Esophagus muscularis mucosa (tissue), 4 donors: ENCODE data around the gene BICDL1. TPM values are rescaled to one million over a fixed set of nuclear protein-coding genes. Genes with fewer than 3 reads are reported as not detected.

Experiments used
- DNase-seq: peaks from one replicate; pipeline ENCODE4 v3.0.0-alpha.2; 2017; ENCODE audit errors: extremely low spot score
- H3K27ac ChIP-seq, 4 donors: fragments of 200-600 bp; sonication (generic); replicated peaks in 1 of 4; 1 replicate in 3 of 4; 2 replicates in 1 of 4; pipeline ENCODE4 v1.5.1; 2016 to 2019; ENCODE audit warnings: mild to moderate bottlenecking in 1 of 4
- H3K27me3 ChIP-seq, 4 donors: fragments of 200-600 bp; sonication (generic); one replicate each; pipeline versions ENCODE4 v1.5.1 to v1.6.0; 2016 to 2019
- H3K36me3 ChIP-seq, 4 donors: fragments of 200-600 bp; sonication (generic); one replicate each; pipeline ENCODE4 v1.5.1; 2016 to 2019
- H3K4me1 ChIP-seq, 4 donors: fragments of 200-600 bp; sonication (generic); one replicate each; pipeline ENCODE4 v1.5.1; 2016 to 2019
- H3K4me3 ChIP-seq, 4 donors: fragments of 200-600 bp; sonication (generic); 1 replicate in 2 of 4; 2 replicates in 2 of 4; pipeline ENCODE4 v1.5.1; 2016 to 2019; ENCODE audit warnings: mild to moderate bottlenecking in 4 of 4, moderate library complexity in 1 of 4
- H3K9me3 ChIP-seq, 4 donors: fragments of 200-600 bp; sonication (generic); 1 replicate in 3 of 4; 2 replicates in 1 of 4; pipeline ENCODE4 v1.5.1; 2016 to 2019
- EP300 ChIP-seq: sonication (generic); formaldehyde crosslinking; IDR thresholded peaks from one replicate; pipeline ENCODE4 v1.6.1; 2017; ENCODE audit warnings: antibody characterized with exemption
- POLR2A ChIP-seq: fragments of 450-650 bp; IDR thresholded peaks from one replicate; pipeline ENCODE4 v1.6.1; 2017; ENCODE audit warnings: antibody characterized with exemption, moderate library complexity, mild to moderate bottlenecking, low read depth
- POLR2AphosphoS5 ChIP-seq, 2 donors: sonication (generic); formaldehyde crosslinking; IDR thresholded peaks; one replicate each; pipeline ENCODE4 v1.6.1; 2017; ENCODE audit warnings: antibody characterized with exemption in 2 of 2
- WGBS: methylation state at CpG from one replicate; pipeline ENCODE4 v1.1.5; 2018; 5-methylcytosine and 5-hydroxymethylcytosine counted together
- intact Hi-C: fragments of 100-400 bp; cut with DNase I; formaldehyde crosslinking; loops from one replicate; pipeline ENCODE4 v1.15.1; 2023
- total RNA-seq, 4 donors: library from RNA; depleted of rRNA; stranded (reverse); fragments of >200 nt; gene quantifications; one replicate each; pipeline versions ENCODE4 v1.1.0 to v1.2.1, GENCODE V29; 2016
- TF ChIP-seq, protein P1 (sequence below), 3 experiments: fragments of 200-600 bp in 2 of 3; fragments of 450-650 bp in 1 of 3; sonication (generic) in 2 of 3; IDR thresholded peaks; one replicate each; pipeline ENCODE4 v1.5.1; 2017 to 2019; ENCODE audit warnings: antibody characterized with exemption in 3 of 3, mild to moderate bottlenecking in 2 of 3, moderate library complexity in 1 of 3

BICDL1 gene
- total RNA-seq, 4 donors from 2014 or later, result 0.17 to 1.2 (median 0.77) TPM

DNA sequence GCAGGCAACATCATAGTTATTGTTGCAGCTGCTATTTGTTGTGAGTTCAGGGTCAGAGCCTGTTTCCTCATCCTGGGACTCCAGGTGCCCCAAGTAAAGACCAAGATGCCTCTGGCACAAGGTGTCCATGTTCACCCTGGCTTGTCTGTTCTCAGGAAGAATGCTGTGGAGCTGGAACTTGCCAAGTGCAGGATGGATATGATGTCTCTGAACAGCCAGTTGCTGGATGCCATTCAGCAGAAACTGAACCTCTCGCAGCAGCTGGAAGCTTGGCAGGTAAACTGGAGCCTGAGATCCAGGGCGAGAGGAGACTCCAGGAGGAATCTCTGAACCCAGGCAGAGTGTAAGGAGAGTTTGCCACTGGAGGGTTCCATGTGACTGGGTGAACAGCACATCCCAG, 100.8 kb downstream of the BICDL1 start:
- Histone ChIP-seq H3K9me3 (no peaks in the 10 kb centered on the region), H3K4me3 (no peak overlapping the region), H3K27me3 (no peaks in the 10 kb centered on the region), H3K4me1 (peaks cover 11 to 32% (median 22%) of the 10 kb centered on the region in 4 donors), H3K27ac (no peak overlapping the region), H3K36me3 (peaks cover 0 to 27% (median 24%) of the 10 kb centered on the region in 4 donors)
- 85% methylated on average over 2 of the region's 2 CpGs for WGBS
- TF ChIP-seq POLR2AphosphoS5 (IDR thresholded peaks at IDR 0.05) (no peak), POLR2A (no peak)
- no peak for DNase-seq
- intact Hi-C loops, result loop anchor here (10.0 kb wide), 1 partner anchor 105 kb away; the partner anchor contains the start of gene BICDL1

DNA sequence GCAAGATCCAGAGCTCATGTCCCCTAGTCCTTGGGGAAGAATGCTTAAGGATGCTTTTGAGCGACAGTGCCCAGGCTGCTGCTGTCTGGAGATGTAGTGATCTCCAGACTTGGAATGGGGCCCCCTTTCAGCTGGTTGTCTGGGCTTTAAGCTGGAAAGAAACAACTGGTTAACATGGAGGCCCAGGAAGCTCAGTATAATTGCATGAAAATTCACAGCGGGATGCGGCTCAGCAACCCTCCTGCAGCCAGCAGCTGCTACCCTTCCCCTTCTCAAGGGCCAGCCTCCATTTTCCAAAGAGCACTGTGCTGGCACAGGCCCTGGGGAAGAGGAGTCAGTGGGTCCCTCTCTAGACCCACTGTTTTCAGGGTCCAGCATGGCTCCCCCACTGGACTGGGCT, 101.2 kb downstream of the BICDL1 start:
- no peaks in the 10 kb centered on the region for H3K9me3 ChIP-seq
- 86% methylated on average over 1 of the region's 3 CpGs for WGBS
- no peak for DNase-seq

DNA sequence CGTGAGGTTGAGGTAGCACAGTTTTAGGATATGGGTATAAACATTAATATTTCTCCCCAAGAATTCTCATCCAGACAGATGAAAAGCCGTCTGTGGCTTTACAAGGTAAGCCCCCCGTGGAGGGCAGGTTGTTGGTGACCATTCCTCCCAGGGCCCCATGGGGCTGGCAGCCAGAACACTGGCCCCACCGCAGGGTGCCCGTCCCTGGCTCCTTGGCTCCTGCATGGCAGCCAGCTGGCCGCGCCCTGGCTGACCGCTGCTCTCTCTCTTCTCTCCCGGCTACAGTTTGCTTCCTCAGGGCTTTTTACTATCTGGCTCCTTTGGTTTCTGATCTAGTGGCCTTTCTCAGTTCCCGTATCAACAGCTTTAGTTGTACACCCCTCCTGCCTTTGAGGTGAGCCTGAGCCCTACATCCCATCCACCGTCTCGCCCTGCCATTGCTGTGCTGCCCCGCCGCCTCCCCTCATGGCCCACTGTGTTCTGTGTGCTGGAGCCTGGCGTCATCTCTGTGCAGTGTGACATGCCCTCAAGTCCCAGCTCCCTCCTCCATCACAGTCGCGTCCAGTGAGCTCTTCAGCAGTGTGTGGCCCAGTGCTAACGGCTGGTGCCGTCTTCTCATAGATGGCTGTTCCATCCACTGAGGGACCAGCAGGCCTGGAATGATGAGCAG, 101.7 kb downstream of the BICDL1 start:
- WGBS, result 88% methylated on average over 18 of the region's 19 CpGs
- H3K27ac ChIP-seq, result no peak overlapping the region
- H3K27me3 ChIP-seq, result no peaks in the 10 kb centered on the region
- H3K4me3 ChIP-seq, result no peak overlapping the region
- peaks cover 11 to 36% (median 23%) of the 10 kb centered on the region in 4 donors for H3K4me1 ChIP-seq
- H3K36me3 ChIP-seq, result peaks cover 0 to 37% (median 30%) of the 10 kb centered on the region in 4 donors
- no peak for DNase-seq
- intact Hi-C loops, result no loop called here
- TF ChIP-seq POLR2AphosphoS5 (IDR thresholded peaks at IDR 0.05) (no peak), POLR2A (no peak), EP300 (no peak)
- TF ChIP-seq, protein P1, sequence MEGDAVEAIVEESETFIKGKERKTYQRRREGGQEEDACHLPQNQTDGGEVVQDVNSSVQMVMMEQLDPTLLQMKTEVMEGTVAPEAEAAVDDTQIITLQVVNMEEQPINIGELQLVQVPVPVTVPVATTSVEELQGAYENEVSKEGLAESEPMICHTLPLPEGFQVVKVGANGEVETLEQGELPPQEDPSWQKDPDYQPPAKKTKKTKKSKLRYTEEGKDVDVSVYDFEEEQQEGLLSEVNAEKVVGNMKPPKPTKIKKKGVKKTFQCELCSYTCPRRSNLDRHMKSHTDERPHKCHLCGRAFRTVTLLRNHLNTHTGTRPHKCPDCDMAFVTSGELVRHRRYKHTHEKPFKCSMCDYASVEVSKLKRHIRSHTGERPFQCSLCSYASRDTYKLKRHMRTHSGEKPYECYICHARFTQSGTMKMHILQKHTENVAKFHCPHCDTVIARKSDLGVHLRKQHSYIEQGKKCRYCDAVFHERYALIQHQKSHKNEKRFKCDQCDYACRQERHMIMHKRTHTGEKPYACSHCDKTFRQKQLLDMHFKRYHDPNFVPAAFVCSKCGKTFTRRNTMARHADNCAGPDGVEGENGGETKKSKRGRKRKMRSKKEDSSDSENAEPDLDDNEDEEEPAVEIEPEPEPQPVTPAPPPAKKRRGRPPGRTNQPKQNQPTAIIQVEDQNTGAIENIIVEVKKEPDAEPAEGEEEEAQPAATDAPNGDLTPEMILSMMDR (IDR thresholded peaks at IDR 0.05), result no peak
- no peaks in the 10 kb centered on the region for H3K9me3 ChIP-seq

More for the DNA sequence above, 101.2 kb downstream of the BICDL1 start:
- Histone ChIP-seq H3K36me3 (peaks cover 0 to 32% (median 27%) of the 10 kb centered on the region in 4 donors), H3K4me3 (no peak overlapping the region), H3K27ac (no peak overlapping the region), H3K27me3 (no peaks in the 10 kb centered on the region), H3K4me1 (peaks cover 11 to 36% (median 23%) of the 10 kb centered on the region in 4 donors)
- intact Hi-C loops, result no loop called here
- no peak for TF ChIP-seq EP300
- TF ChIP-seq, protein P1 (IDR thresholded peaks at IDR 0.05), result no peak
- no peak for TF ChIP-seq POLR2AphosphoS5 (IDR thresholded peaks at IDR 0.05)
- no peak for TF ChIP-seq POLR2A

DNA sequence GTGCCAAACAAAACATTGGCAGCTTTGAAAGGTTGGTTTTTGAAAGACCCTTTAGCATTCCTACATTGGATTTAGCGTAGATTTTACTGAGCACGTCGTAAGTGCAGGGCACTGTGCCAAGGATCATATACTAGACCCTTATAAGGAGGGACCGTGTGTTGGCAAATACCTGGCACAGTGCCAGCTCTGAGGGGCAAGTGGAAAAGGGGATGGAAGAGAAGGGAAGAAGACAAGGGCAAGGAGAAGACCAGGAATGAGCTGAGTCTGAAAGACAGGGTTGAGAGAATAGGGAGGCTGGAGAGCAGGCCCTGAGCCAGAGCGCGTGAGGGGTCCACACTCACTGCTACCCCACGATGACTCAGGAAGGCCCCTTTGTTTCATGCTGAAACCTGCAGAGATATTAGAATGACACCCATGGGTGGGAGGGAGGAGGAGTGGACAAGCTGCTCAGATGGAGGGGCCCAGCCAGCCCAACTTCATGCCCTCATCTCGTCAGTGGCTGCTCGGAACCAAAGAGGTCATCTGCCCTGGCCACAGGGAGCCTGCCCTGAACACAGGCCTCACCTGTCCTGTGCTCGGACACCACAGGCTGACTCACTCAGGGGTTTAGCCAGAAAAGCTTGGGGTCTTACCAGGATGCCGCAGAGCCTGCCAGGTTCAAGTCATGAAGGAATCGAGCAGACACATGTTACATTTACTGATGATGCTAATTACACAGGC, 102.5 kb downstream of the BICDL1 start:
- H3K4me3 ChIP-seq, result no peak overlapping the region
- no peak overlapping the region for H3K27ac ChIP-seq
- WGBS, result 70% methylated on average over 12 of the region's 12 CpGs
- H3K27me3 ChIP-seq, result no peaks in the 10 kb centered on the region
- peaks cover 6 to 45% (median 38%) of the 10 kb centered on the region in 4 donors for H3K36me3 ChIP-seq
- DNase-seq, result no peak
- TF ChIP-seq, protein P1 (IDR thresholded peaks at IDR 0.05), result no peak
- TF ChIP-seq EP300 (no peak), POLR2AphosphoS5 (IDR thresholded peaks at IDR 0.05) (peak in 1 of 2 donors; percentile 69)
- no peaks in the 10 kb centered on the region for H3K9me3 ChIP-seq
- intact Hi-C loops, result no loop called here
- peaks cover 6 to 36% (median 20%) of the 10 kb centered on the region in 4 donors for H3K4me1 ChIP-seq

DNA sequence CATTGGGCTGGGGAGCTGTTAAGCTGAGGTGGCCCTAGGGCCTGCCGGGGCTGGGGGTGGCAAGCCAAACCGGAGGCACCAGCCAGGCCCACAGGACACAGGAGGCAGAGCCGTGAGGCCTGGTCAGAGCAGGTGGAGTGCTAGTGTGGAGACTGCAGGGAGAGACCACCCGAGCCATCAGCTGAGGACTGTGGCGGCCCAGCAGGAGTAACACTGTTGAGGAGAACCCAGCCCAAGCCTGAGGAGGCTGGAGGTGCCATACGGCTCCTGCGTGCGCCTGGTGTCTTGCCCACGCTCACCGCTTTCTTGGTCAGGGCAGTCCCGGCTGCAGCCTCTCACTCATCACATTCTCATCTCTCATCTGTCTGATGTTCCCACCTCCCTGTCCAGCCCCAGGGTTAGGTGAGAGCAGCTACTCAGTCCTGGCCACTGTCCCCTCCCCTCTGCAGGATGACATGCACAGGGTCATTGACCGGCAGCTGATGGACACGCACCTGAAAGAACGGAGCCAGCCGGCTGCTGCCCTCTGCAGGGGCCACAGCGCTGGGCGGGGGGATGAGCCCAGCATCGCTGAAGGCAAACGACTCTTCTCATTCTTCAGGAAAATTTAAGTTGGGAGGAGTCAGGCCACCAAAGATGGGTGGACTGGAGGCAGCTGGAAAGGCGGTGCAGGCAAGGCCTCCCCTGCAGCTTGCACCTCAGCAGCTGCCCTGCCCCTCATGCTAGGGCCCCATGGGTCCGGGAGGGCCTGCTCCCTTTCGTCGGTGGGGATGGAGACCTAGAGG, 103.7 kb downstream of the BICDL1 start:
- no peaks in the 10 kb centered on the region for H3K9me3 ChIP-seq
- H3K36me3 ChIP-seq, result peaks cover 17 to 57% (median 50%) of the 10 kb centered on the region in 4 donors
- no peak for TF ChIP-seq POLR2A
- TF ChIP-seq, protein P1 (IDR thresholded peaks at IDR 0.05), result no peak
- TF ChIP-seq EP300, result no peak
- no peak for TF ChIP-seq POLR2AphosphoS5 (IDR thresholded peaks at IDR 0.05)
- DNase-seq, result no peak
- H3K27ac ChIP-seq, result no peak overlapping the region
- intact Hi-C loops, result no loop called here
- H3K27me3 ChIP-seq, result no peaks in the 10 kb centered on the region
- H3K4me3 ChIP-seq, result no peak overlapping the region
- WGBS, result 83% methylated on average over 17 of the region's 23 CpGs
- H3K4me1 ChIP-seq, result peaks cover 0 to 29% (median 10%) of the 10 kb centered on the region in 4 donors
